Left renal pelvis (tissue), 4 donors: ENCODE results near the gene LAMA2. TPM values are rescaled to one million over a fixed set of nuclear protein-coding genes. Genes with fewer than 3 reads are reported as not detected.

Experiments
- DNase-seq, 4 donors: peaks; one replicate each; pipeline ENCODE4 v3.0.0-alpha.2; 2013; ENCODE audit warnings: low read depth in 4 of 4, low spot score in 3 of 4
- polyA plus RNA-seq, 4 donors: library from polyadenylated mRNA; unstranded; fragments of 120-200 nt; gene quantifications; one replicate each; pipeline ENCODE4 v1.2.1, GENCODE V29; 2013; ENCODE audit not compliant: insufficient read length in 4 of 4

The LAMA2 gene
- polyA plus RNA-seq, 4 donors = 25.7 to 67.5 (median 34.6) TPM

DNA sequence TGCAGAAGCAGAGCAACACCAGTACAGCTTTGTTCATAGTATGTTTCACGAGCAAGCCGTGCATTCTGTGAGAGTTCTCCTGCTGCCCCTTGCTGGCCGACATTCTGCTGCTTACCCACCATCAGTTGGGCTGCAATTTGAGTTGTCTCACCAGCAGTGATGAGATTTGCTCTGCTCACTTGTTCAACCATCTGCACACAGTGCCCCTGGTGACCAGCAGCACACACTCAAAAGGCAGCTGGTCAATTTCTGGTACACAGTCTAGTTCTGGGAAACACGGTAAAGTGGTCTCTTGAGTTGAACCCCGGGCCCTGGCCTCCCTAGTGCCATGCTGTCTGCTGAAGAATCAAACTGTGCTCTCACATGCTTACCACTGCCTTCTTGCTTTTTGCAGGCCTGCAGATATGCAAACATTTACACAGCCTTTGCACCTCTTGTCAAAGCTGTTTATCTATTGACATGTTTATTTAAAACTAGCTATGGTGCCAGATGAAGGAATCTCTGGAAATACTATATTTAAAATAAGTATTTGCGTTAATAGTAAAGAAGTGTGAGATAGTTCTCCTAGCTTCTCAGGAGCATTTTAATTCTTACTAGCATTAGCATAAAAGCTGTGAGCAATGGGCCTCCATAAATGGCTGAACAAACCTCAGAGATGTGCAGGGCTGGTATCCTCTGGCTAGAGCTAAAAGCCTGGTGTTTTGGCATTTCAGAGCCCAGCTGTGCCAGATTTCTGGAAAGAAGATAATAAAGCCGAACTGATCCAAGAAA lies 592.7 kb downstream of the LAMA2 start:
- no peak for DNase-seq

DNA sequence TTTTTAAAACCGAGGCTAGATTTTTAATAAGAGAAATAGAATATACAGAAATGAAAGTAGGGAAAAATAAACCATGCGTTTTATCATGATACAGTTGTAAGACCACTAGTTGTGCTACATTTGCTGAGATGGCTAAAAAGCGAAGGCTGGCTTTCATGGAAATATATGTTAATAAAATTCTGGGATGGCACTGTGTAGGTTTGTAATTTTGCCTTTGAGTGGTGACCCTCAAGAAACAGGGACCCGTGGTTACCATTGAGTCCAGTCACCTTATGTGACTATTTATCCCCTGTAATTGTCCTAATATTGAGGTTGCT lies 593.3 kb downstream of the LAMA2 start:
- no peak for DNase-seq

DNA sequence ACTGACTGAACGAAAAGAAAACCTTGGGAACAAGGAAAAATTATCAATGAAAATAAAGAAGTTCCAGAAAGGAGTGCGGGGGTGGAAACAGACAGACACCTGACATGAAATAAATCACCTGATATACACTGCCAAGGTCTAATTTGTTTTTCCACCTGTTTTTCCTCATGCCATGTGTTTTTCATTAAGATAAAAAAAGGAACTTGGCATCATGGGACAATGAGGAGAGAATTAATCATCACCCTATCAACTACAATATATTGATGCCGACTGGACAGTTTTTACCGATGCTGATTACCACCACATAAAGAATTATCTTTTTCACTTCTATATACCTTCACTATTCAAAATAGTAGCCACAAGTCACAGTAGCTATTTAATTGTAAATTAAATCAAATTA lies 593.9 kb downstream of the LAMA2 start:
- no peak for DNase-seq

DNA sequence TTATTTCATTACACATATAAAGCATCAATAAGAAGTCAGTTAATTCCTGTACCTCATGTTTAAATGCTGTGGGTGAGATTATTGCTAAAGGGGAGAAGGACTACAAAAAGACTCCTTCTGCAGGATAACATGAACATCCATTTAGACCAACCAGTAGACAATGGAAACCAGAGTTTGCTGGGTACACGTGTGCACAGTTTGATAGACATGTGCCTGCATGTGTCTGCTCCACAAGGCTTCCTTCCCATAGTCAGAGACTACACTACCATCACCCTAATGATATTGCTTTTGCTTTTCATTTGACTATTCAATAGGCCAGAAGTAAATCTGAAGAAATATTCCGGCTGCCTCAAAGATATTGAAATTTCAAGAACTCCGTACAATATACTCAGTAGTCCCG lies 595.4 kb downstream of the LAMA2 start:
- no peak for DNase-seq

DNA sequence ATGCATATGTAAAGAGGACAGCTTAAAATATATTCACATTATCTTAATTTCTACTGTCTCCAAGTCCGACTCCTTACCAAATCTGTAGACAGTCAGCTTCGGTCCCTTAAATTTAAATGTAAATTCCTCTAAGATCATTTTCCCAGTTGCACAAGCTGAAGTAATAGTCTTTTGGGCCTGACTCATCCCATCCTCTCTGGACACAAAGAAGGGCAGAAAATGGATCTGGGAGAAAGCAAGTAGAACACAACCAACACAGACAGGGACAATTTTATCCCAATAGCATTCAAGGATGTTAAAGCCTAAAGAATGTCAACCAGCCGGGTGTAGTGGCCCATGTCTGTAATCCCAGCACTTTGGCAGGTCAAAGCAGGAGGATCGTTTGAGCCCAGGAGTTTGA lies 598.8 kb downstream of the LAMA2 start:
- no peak for DNase-seq

DNA sequence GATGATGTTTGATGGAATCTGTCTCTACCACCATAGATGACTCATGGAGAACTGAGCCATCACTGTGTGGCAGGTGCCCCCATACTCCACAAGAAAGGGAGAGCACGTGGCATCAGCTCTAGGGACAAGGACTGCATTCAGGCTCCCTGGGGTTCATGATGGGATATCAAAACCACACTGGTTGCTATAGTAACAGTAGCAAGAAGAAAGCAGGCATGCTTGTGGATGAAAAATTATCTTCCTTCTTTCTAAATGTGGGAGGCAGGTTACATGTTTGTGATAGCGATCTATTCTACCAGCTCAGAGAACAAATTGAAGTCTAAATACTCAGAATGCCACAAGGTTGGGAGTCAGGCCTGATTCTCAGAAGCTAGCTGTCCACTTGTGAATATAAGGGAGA lies 602.8 kb downstream of the LAMA2 start:
- DNase-seq = no peak

DNA sequence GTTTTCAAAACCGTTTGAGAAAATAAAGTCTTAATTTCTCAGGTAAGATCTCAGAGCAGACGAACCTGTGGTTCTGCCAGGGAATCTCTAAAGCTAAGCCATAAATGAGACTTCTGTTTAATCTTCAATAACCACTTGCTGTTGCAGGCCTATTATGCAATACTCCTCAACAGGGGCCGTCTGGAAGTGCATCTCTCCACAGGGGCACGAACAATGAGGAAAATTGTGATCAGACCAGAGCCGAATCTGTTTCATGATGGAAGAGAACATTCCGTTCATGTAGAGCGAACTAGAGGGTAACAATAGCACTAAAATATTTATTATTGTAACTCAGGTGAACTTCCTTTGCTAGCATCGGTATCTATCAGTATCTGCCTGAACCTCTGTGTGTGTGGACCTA lies 603.4 kb downstream of the LAMA2 start:
- DNase-seq = no peak

DNA sequence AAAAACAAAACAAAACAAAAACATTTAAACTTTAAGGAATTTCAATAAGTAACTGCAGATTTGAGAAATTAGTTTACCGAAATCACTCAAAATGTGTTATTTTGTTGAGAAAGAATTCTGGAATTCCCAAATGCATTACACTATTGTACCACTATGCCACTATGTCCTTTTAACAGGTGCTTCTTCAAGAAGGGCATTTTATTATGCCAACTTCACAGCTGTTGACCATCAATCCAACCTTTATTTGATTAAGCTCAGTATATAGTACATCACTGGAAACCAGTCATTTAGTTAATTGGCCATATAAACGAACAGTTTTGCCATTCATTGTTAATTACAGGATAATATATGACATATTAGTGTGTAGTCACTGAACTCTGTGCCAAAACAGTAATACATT lies 605.4 kb downstream of the LAMA2 start:
- DNase-seq = no peak

DNA sequence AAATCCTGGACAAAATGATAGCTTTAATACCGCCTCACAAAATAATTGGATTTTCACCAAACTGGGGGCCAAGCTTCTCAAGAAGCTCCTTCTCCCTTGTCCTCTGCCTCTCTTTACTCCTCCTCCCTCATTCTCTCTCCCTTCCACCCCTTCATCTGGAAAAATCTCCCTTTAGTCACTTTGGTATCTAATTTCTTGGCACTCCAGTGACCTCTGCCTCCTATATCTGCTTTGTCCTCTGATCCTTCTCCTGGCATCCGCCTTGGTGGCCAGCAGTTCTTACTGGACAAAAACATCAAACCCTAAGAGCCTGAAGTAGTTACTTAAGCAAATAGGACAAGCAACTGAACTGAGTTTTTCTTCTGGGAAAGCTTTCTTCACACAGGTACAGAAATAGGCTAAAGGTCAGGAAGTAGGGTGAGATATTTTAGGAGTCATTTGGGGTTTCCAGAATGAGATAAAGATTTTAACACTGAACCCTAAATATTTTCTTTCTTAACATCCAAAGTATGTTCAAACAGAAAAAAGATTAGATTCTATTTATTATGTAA lies 606.4 kb downstream of the LAMA2 start:
- no peak for DNase-seq

DNA sequence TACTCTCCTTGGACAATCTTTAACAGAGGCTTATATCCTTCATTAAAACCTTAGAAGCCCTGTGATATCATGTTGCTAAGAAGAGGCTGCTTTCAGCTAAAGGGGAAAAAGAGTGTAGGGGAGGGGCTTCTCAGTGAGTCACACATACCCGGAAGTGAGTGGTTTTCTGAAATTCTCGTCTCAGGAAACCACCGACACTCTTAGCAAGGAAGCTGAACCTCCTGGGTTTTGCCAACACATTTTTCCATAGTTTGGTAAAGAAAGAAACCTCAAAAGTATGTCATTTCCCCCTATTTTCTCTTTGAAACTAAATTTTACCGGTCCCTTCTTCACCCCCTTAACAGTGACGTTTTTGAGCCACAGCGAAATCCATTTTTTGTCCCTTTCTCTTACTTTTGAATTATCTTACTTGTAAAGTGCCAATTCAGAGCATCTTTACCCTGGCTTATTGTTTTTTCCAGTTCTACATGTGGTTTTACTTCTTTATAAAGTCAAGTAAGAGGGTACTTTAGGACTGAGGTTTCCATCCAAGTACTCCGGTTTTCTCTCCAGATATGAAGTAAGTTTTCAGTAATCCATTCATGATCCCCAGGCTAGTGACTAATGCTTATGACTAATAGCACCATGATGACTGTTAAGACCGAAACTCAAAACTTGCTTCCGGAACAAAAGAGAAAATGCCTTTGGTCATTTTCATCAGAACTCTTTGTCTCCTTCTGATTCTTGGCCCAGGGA lies 607.8 kb downstream of the LAMA2 start:
- no peak for DNase-seq

DNA sequence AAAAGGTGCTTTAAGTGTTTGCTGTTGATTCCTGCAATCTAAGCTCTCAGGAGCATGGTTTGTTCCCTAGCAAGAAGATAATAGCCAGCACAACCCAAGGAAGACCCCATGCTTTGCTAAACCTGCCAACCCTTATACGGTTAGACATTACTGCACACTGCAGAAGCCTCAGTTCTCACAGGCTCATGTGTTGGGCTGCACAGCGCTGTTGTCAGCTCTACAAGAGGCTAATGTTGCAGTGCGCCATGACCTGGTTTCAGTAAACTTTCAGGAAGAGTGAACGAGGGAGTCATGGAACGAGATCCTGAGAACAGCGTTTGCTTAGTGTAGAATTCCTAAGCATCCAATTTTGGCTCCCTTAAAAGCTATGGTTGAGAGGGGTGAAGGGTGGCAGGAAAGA lies 608.5 kb downstream of the LAMA2 start:
- DNase-seq = no peak

DNA sequence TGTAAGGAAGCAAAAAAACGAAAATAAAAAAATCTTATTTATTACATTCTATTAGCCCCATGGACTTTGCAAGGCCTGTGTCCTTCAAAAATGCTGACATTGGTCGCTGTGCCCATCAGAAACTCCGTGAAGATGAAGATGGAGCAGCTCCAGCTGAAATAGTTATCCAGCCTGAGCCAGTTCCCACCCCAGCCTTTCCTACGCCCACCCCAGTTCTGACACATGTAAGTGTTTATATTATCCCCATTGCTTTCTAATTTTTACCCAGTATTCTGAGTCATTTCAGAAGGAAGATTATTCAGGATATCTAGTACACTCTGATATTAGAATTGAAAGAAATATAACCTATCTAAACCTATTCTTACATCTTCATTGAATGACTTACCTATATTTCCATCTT lies 609.3 kb downstream of the LAMA2 start:
- no peak for DNase-seq

DNA sequence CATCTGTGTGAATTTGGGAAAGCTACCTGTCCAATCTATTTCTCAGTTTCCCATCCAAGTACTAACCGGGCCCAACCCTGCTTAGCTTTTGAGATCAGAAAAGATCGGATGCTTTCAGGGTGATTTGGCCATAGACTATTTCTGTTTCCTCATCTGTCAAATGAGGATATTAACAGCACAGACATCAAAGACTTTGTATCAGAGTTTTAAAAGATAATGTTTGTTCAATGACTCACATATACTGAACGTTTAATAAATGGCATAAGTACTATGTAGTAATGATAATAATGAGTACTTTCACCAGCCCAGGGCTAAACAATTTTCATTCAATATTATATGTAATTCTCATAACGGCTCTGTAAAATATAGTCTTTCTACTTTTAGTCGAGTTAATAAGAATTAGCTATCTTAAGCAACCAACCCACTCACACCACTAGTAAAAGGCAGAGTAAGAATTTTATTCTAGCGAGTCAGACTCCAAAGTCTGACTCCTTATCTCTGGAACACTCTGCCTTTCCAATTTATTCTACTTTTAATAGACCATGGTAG lies 610.5 kb downstream of the LAMA2 start:
- DNase-seq = no peak

DNA sequence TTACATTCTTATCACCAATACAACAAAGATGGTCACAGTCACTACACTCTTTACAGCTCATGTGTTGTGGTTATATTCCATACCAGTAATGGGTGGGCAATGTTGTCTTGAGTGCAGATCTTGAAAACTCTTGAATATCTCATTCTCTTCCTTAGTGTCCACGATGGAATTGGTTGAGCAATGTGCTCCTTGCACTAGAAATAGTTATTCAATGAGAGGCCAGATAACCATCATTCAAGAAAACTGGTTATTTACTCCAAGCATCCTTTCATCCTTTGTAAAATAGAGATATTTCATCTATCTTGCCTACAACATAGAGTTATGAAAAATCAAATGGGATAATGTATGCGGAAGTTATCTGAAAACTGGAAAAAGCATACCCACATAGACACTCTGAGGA lies 611.2 kb downstream of the LAMA2 start:
- DNase-seq = no peak

DNA sequence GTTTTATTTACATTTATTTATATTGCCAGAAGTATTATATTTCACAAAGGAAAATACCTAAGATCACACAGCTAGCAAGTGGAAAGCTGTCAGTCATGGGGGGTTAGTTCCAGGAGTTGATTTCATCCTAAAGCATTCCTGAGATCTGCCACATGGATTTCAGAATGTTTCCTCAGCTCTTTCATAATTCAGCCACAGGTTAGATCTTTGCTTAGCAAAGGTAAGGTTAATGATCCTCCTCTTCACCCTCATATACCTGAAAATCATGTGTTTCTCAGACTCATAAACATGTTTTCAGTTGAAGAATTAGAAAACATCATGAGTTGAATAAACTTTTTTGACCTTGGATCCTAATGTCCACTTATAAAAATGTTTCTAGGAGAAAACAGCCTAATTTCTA lies 611.6 kb downstream of the LAMA2 start:
- no peak for DNase-seq

DNA sequence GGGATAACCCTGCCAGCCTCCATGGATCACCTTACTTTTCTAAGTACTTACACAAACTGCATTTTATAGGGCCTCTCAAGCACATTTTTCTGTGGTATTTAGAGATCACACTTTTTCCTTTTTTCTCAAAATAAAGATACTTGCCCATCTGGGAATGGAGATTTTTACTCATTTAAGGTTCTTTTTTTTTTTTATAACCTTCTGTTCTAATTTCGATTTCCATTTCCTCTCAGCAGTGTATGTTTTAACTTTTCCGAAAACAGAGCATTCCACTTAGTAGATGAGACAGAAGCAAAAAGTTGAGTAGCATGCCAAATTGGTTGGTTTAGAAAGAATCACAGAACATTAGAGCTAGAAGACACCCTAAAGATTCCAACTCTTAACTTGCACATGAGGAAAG lies 612.7 kb downstream of the LAMA2 start:
- DNase-seq = no peak

DNA sequence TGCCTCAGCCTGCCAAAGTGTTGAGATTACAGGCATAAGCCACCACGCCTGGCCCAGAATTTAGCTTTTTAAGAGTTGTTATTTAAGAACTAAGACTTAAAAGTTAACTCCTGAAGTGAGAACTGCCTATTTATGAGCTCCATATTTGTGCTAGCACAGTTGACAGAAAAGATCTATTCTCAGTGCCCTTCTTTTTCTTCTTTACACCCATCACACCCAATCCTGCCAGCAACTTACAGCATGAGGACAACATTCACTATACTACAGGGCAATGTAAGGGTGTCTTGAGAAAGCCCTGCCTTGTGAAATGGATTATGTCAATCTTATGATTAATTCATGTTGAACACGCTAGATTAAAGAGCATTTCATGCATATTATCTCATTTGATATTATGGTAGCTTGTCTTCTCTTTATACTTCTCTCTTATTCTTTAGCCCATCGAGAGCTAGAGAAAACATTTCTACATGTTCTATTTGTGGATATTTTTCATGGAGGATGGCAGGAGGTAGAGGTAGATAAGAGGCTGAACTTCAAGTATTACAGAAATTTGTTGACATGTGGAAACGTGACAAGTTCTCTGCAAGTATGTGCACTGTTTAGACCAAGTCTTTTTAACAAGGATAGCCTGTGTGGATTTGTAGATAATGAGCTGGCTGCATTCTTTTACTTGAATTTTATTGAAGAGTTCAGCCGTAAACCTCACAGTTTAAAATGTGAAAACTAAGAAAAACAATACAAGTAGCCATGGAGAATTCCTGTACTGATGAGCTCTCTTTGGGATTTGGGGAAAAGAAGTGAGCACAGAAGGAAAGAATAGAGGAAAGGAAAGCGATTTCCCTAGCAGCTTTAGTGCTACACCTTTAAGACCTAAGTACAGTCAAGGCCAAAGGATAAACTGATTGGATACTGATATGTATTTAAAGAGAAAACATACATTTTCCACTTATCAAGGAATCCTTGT lies 614.8 kb downstream of the LAMA2 start:
- DNase-seq = no peak

DNA sequence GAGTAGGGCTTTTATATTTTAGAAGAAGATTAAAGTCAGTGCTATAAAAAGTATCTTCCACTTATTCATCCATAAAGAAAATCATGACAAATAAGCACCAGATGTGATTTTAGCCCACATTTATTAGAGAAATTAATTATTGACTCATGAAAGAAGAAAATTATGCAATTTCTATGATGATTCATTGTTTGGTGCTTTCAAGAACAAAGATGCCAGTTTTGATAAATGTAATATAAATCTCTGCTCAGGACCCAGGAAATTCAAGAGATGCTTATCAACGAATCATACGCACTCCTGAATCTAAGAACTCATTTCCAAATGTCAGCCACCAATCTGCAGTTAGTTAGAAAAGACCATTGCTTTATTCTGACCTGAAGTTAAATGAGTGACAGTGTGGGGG lies 615.6 kb downstream of the LAMA2 start:
- DNase-seq = no peak

DNA sequence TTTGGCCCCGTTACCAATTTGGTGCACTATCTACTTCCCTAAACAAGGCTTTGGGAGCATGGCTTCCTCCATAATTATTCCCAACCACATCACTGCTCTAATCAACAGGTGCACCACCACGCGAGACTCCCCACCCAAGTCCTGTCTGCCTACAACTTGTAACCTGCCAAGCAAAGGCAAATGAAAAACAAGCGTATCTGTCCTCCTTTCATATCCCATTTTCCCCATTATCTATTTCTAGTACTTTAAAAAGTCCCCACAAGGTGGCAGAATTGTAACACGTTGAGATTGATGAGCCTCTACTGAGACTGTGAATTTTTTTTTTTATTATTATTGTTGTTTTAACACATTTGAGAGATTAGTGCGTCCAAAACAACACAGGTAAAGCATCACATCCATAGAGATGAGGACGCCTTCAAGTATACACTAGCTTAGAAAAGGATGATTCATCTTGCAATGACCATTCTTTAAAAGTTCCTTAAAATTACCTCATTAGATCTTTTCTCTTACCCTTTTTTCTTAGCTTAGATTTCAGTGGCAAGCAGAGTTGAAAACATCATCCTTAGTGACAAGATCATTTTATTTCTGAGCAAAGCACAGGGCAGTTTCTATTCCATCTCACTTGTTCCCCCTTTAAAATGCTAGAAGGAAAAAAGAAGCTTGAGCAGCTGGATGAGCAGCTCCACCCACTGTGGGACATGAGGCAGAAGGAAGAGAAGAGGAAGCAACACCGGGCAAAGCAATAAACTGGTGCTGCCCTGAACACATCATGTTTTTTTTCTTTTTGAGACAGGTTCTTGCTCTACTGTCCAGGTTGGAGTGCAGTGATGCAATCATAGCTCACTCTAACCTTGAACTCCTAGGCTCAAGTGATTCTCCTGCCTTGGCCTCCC lies 616.3 kb downstream of the LAMA2 start:
- DNase-seq = peak in 2 of 4 donors; percentile 50 to 55

DNA sequence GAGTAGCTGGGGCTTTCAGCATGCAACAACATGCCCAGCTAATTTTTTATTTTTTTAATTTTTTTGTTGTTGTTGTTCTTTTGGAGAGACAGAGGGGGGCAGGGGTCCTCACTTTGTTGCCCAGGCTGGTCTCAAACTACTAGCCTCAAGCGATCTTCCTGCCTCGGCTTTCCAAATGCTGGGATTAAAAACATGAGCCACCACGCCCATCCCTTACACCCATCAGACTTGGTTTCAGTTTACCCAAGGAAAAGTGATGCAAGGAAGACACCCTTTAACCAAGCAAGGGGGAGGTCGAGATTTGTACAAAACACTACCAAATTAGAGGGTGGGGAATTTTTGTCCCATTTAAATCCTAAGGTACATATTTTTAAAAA lies 616.9 kb downstream of the LAMA2 start:
- DNase-seq = no peak
